ENCODE results near the gene STARD7.

Gene STARD7

DNA sequence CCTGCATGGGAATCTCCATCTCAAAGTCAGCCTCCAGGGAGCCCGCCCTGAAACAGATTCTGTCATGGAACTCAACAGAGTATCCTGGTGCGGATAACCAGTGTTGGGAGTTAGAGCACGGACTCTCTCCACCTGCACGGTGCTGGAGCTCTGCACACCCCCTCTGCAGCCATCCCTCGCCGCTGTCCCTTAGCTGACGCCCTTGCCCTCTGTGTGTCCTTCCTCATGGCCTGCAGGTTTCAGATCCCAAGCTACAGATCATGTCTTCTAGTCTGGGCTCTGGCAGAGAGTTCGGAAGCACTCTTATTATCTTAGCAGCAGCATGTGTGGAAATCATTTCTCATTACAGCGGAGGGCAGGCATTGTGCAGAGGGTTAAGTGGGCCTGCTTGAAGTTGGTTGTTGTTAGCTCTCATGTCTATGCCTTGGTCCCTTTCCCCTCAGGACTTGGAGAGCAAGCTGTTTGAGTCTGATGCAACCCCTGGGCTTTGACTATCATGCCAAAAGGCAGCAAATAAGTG is 31.2 kb upstream of the STARD7 start:
- no peak for DNase-seq (ENCODE audit: low read depth)
- H3K4me3 ChIP-seq (ENCODE audit: control insufficient read depth, low read depth, low read length) = no peak overlapping the region
- TF ChIP-seq, protein P1, sequence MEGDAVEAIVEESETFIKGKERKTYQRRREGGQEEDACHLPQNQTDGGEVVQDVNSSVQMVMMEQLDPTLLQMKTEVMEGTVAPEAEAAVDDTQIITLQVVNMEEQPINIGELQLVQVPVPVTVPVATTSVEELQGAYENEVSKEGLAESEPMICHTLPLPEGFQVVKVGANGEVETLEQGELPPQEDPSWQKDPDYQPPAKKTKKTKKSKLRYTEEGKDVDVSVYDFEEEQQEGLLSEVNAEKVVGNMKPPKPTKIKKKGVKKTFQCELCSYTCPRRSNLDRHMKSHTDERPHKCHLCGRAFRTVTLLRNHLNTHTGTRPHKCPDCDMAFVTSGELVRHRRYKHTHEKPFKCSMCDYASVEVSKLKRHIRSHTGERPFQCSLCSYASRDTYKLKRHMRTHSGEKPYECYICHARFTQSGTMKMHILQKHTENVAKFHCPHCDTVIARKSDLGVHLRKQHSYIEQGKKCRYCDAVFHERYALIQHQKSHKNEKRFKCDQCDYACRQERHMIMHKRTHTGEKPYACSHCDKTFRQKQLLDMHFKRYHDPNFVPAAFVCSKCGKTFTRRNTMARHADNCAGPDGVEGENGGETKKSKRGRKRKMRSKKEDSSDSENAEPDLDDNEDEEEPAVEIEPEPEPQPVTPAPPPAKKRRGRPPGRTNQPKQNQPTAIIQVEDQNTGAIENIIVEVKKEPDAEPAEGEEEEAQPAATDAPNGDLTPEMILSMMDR (IDR thresholded peaks at IDR 0.05; ENCODE audit: control insufficient read depth, insufficient read depth, low read depth, low read length, missing control alignments) = no peak

DNA sequence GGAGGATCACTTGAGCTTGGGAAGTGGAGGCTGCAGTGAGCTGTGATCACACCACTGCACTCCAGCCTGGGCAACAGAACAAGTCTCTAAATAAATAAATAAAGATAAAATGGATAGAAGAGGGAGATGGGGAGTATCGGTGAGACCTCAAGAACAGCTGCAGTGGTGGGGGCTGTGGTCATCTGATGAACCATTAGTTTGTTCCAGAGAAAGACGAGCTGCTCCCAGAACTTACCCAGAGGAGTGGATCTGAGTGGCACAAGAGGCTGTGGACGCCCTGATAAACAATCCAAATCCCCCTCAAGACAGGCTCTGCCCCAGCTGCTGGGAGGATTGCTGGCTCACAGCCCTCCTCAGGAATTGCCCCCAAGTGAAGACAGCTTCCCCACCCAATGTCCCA is 30.5 kb upstream of the STARD7 start:
- TF ChIP-seq, protein P1 (IDR thresholded peaks at IDR 0.05; ENCODE audit: control insufficient read depth, insufficient read depth, low read depth, low read length, missing control alignments) = no peak
- no peak for DNase-seq (ENCODE audit: low read depth)
- H3K4me3 ChIP-seq (ENCODE audit: control insufficient read depth, low read depth, low read length) = no peak overlapping the region

DNA sequence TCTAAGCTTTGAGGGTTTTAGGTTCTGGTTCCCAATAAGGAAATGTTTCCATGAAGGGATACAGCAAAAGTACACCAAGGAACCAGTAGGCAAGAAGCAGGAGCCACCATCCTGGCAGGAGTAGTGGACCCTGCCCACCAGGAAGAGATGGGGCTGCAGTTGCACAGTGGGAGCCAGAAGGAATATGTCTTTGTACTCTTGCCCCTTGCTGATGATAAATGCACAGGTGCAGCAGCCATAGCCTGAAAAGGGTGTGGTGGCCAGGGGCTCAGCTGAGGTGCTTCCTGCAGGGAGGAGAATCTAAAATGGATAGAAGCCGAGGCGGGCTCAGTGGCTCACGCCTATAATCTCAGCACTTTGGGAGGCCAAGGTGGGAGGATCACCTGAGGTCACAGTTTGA is 29.6 kb upstream of the STARD7 start:
- no peak for DNase-seq (ENCODE audit: low read depth)
- TF ChIP-seq, protein P1 (IDR thresholded peaks at IDR 0.05; ENCODE audit: control insufficient read depth, insufficient read depth, low read depth, low read length, missing control alignments) = no peak
- H3K4me3 ChIP-seq (ENCODE audit: control insufficient read depth, low read depth, low read length) = no peak overlapping the region

DNA sequence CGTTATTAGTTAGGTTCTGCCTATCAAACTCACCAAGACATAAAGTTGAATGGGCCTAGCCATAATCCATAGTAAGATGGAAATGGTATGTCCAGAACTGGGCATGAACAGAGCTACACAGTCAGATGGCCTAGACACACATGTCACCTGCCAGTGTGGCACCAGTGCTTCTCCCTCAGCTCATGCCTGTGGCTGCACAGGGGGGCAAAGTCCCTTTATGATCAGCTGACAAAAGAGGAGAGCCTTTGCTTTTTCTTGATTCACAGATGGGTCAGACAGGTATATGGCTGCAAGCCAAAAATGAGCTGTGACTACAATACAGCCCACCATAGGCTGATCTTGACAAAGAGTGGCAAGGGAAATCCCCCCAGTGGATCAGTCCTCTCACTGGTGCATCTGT is 28.3 kb upstream of the STARD7 start:
- no peak overlapping the region for H3K4me3 ChIP-seq (ENCODE audit: control insufficient read depth, low read depth, low read length)
- DNase-seq (ENCODE audit: low read depth) = no peak
- TF ChIP-seq, protein P1 (IDR thresholded peaks at IDR 0.05; ENCODE audit: control insufficient read depth, insufficient read depth, low read depth, low read length, missing control alignments) = no peak

DNA sequence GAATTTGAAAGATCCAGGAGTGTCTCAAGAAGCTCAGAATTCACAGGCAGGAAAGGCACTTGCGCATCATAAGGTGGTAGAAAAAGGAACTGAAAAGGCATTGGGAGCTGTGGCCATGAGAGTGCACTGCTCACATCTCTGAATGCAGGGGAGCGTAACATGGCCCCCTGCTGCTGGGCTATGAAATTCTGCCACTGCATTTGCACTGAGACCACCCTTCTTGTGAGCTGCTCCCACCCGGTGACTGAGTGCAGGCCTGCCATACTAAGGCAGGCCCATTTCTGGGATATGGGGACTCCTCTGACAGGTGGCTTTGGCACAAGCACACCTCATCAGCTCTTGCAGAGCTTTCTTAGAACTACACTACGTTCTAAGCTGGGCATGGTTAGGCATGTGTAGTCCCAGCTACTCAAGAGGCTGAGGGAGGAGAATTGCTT is 25.3 kb upstream of the STARD7 start:
- no peak overlapping the region for H3K4me3 ChIP-seq (ENCODE audit: control insufficient read depth, low read depth, low read length)
- TF ChIP-seq, protein P1 (IDR thresholded peaks at IDR 0.05; ENCODE audit: control insufficient read depth, insufficient read depth, low read depth, low read length, missing control alignments) = no peak
- no peak for DNase-seq (ENCODE audit: low read depth)

DNA sequence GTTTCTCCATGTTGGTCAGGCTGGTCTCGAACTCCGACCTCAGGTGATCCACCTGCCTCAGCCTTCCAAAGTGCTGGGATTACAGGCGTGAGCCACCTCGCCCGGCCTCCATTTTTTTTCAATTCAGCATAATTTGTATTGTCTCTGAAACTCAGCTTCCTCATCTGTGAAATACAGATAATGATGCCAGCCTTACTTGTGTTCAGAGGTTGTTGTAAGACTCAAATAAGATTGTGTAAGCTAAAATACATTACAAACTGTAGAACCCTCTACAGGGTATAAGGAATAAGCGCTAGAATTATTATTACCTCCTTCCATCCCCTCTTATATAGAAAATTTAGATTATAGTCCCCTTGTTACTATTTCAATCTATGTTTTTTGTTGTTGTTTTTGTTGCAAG is 24.8 kb upstream of the STARD7 start:
- TF ChIP-seq, protein P1 (IDR thresholded peaks at IDR 0.05; ENCODE audit: control insufficient read depth, insufficient read depth, low read depth, low read length, missing control alignments) = no peak
- H3K4me3 ChIP-seq (ENCODE audit: control insufficient read depth, low read depth, low read length) = no peak overlapping the region
- DNase-seq (ENCODE audit: low read depth) = no peak

DNA sequence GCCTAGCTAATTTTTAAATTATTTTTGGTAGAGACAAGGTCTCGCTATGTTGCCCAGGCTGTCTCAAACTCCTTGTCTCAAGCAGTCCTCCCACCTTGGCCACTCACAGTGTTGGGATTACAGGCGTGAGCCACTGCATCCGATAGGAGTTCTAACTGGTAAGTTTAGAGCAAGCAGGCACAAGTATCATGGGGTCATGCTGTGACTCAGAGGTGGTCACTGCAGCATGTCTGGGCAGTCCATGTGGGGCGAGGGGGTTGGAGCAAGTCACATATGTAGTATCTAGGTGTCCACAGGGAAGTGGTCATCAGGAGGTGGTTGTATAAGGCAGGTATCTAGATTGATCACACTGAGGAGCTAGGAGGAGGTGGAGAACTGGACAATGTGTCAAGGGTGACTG is 22.7 kb upstream of the STARD7 start:
- H3K4me3 ChIP-seq (ENCODE audit: control insufficient read depth, low read depth, low read length) = no peak overlapping the region
- DNase-seq (ENCODE audit: low read depth) = no peak
- TF ChIP-seq, protein P1 (IDR thresholded peaks at IDR 0.05; ENCODE audit: control insufficient read depth, insufficient read depth, low read depth, low read length, missing control alignments) = no peak

All from AG09309 (cell line).